ENCODE data around the gene IKZF1.

The IKZF1 gene

DNA sequence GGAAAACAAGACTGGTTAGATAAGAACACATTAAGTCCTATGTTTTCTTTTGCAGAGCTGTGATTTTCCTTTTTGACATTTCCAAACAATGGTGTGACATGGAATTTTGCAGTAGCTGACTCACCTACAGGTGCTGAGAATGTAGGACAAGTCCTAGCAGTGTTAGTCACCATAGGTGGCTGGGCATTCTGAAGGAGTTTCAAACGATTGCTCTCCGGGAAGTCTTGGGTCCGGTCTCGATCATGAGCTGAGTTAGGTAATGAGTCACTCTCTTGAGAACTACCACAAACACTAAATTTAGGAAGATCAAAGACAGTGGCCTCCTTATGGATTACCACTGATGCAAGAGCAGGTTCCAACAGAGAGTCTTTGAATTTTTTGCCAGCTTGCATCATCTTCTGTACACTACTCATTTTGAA is 142.0 kb downstream of the IKZF1 start:
- no peak for DNase-seq

DNA sequence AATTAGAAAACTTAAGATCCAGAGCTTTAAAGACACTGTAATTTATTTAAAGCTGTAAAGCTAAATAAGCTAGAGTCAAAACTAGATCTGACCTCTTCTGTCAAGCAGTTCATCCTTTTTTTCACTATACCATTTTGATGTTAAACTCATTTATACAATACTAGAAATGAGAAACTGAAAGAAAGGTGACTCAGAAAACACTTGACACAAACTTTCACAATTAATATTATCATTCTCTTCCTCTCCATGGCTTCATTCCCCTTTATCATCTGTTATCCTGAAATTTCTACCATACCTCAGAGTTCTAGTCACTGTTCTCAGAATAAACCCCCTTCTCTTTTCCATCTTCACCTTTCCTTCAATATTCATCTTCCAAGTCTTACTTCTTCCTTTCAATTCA is 144.3 kb downstream of the IKZF1 start:
- DNase-seq: no peak

DNA sequence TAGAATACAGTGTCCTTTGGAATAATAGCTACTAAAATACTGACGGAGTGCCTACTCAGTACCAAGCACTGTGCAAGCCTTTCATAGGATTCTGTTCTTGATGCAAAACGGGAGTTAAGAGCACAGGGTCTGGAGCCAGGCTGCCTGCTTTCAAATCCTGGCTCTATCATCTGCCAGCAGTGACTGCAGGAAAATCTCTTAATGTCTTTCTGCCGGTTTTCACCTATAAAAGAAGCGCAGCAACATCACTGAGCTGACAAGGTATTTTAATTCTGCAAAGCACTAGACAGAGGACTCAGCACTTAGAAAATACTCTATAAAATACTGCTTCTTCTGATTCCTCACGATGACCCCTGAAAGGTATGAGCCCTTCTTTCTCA is 145.0 kb downstream of the IKZF1 start:
- no peak for DNase-seq

DNA sequence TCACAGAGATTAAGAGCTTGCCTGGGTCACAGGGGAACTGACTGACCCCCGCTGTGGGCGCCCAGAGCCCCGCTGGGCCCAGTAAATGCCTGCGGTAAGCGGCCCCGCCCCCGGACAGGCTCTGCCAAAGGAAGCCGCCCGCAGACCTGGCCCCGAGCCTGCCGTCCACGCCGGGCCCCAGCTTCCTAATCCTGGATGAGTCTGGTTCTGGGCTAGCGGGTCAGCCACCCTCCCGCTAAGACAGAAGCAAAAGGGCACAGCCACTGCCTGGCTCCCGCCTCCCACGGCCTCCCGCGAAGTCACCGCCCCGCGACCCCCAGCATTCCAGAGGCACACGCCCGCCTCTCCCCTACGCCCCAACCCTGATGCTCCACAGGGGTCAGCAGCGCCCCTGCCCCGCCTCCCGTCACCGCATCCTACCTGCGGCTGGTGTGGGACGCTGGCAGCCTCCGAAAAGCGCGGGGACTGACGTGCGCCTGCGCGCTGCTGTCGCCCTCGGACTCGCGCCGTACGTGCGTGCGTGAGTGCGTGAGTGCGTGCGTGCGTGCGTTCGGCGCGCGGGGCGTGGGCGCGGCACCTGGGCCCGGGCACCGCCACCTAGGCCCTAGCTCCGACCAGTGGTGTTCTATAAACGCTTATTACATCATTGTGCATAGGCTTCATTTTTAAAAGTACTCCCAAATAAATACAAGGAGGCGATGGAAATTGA is 145.5 kb downstream of the IKZF1 start, which contains the start of gene FIGNL1:
TSS of gene FIGNL1 (minus strand) at position 470 of the 709 bp plus-strand sequence. CDS start 3,063 bp downstream, outside the sequence.
- peak in 50 of 51 donors; percentile 4 to 83 (median 60) for DNase-seq

DNA sequence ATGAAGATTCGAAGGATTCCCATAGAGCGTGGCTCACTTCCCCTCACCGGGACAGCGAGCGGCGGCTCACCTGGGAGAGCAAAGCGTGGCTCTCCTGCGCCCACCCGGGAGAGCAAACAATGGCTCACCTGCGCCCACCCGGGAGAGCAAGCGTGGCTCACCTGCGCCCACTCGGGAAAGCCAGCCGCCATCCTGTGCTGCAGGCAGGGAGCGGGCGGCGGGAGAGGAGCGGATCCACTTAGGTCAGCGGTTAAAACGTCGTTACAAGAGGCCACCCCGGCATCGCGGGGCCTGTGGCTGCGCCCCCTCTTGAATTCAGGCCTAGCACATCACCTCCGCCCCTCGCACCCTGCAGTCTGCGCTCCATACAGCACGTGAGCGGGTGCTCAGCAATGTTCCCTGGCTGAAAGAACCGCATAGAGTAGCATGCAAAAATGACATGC is 146.1 kb downstream of the IKZF1 start:
- peak in 14 of 51 donors; percentile 8 to 58 (median 38) for DNase-seq
